Endothelial cell of umbilical vein (primary cell): ENCODE results near the gene RASGRF2.

Experiments
- EZH2 ChIP-seq: IDR thresholded peaks from 2 replicates; pipeline ENCODE4 v1.6.1; 2012; ENCODE audit warnings: borderline replicate concordance, low read depth, mild to moderate bottlenecking, moderate library complexity, low read length, inconsistent platforms; ENCODE audit not compliant: severe bottlenecking
- GATA2 ChIP-seq: IDR thresholded peaks from 2 replicates; pipeline ENCODE4 v1.7.0; 2011; ENCODE audit warnings: low read depth, mild to moderate bottlenecking, moderate library complexity, mixed read lengths, low read length; ENCODE audit not compliant: insufficient read length, insufficient read depth
- JUN ChIP-seq: IDR thresholded peaks from 2 replicates; pipeline ENCODE4 v1.6.1; 2011; ENCODE audit warnings: borderline replicate concordance, low read depth; ENCODE audit not compliant: insufficient read length, insufficient read depth
- TF ChIP-seq, protein P1 (sequence below), 2 donors: IDR thresholded peaks; 1 replicate in 1 of 2; 2 replicates in 1 of 2; pipeline ENCODE4 v1.5.1; 2011; ENCODE audit warnings: low read length in 2 of 2, mild to moderate bottlenecking in 2 of 2, moderate library complexity in 2 of 2, control low read depth in 1 of 2, inconsistent platforms in 1 of 2, low read depth in 1 of 2; ENCODE audit not compliant: insufficient read depth in 1 of 2; ENCODE audit errors: extremely low read depth in 1 of 2
- TF ChIP-seq, protein P2 (sequence below): IDR thresholded peaks from 2 replicates; pipeline ENCODE4 v1.6.1; 2011; ENCODE audit not compliant: insufficient read depth, insufficient read length

DNA sequence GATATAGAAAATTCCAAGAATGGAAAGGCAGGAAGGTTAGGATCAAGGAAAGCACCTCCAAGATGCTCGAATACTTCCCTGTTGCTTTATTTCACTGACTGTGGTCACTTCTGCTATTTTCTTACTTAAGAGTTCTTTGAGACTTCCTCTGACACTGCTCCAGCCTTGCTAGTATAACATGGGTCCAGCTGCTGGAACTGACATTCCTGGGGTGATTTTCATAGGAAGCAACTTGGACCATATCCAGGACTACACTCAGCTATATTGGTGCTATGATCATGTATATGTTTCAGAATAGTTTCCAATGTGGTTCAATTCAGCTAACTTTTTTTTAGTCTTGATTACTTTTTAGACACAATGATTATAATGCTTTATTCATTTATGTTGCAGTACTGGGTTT lies 191.4 kb downstream of the RASGRF2 start:
- TF ChIP-seq EZH2 (no peak), GATA2 (no peak), JUN (no peak)
- TF ChIP-seq, protein P1, sequence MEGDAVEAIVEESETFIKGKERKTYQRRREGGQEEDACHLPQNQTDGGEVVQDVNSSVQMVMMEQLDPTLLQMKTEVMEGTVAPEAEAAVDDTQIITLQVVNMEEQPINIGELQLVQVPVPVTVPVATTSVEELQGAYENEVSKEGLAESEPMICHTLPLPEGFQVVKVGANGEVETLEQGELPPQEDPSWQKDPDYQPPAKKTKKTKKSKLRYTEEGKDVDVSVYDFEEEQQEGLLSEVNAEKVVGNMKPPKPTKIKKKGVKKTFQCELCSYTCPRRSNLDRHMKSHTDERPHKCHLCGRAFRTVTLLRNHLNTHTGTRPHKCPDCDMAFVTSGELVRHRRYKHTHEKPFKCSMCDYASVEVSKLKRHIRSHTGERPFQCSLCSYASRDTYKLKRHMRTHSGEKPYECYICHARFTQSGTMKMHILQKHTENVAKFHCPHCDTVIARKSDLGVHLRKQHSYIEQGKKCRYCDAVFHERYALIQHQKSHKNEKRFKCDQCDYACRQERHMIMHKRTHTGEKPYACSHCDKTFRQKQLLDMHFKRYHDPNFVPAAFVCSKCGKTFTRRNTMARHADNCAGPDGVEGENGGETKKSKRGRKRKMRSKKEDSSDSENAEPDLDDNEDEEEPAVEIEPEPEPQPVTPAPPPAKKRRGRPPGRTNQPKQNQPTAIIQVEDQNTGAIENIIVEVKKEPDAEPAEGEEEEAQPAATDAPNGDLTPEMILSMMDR (IDR thresholded peaks at IDR 0.05; ENCODE audit: extremely low read depth in 1 of 2, insufficient read depth in 1 of 2, low read depth in 1 of 2, low read length in 2 of 2): no peak
- TF ChIP-seq, protein P2, sequence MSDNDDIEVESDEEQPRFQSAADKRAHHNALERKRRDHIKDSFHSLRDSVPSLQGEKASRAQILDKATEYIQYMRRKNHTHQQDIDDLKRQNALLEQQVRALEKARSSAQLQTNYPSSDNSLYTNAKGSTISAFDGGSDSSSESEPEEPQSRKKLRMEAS: no peak
